SK-N-MC (cell line): ENCODE data around the gene KIF22.

ENCODE experiments used
- EZH2 ChIP-seq: fragments of 200-600 bp; sonication (generic); IDR thresholded peaks from one replicate; pipeline ENCODE4 v1.6.1; 2017; ENCODE audit warnings: antibody characterized with exemption
- POLR2AphosphoS5 ChIP-seq: IDR thresholded peaks from 2 replicates; pipeline ENCODE4 v1.6.1; 2012; ENCODE audit warnings: mild to moderate bottlenecking, low read depth, low read length, borderline replicate concordance

DNA sequence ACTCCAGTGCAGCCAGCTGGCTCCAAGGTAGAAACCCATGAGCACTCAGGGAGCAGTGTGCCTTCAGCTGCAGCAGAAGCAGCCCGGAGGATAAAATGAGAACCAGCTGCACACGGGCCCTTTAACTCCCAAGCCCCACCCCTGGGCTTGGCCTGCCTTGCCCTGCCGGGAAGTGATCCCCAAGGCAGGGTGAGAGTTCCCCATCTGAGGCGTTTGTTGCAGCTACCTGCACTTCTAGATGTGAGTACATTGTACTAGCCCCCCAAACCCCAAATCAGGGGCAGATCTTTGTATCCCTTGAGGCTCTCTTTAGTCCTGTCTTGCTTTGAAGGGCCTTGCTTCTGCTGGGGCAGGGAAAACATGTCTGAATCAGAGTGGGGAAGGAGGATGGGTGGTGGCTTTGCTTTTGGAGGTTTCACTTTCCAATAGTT, 29.7 kb downstream of the KIF22 start, which contains the start of gene MVP:
- TF ChIP-seq POLR2AphosphoS5 (peak; percentile 47; the same call in 1 of the 2 replicates), EZH2 (no peak)
